MM.1S (cell line): ENCODE measurements around the gene FOXN3.

Source experiments
- DNase-seq: peaks from one replicate; pipeline ENCODE4 v3.0.0-alpha.2; 2015
- H2AFZ ChIP-seq: fragments of 300-600 bp; sonication (generic); 2 replicates; pipeline ENCODE4 v1.6.0; 2016; ENCODE audit warnings: antibody characterized with exemption, low read length
- H3F3A ChIP-seq: fragments of 300-600 bp; sonication (generic); 2 replicates; pipeline ENCODE4 v1.6.1; 2016; ENCODE audit warnings: mild to moderate bottlenecking, antibody characterized with exemption, low read length, moderate library complexity, mixed read lengths; ENCODE audit not compliant: insufficient read depth
- H3K27ac ChIP-seq: fragments of 300-600 bp; sonication (generic); 2 replicates; pipeline ENCODE4 v1.5.1; 2016; ENCODE audit warnings: mild to moderate bottlenecking, low read length
- H3K27me3 ChIP-seq: fragments of 300-600 bp; sonication (generic); replicated peaks from 2 replicates; pipeline ENCODE4 v1.6.0; 2016; ENCODE audit warnings: low read length; ENCODE audit not compliant: insufficient read depth
- H3K36me3 ChIP-seq: fragments of 300-600 bp; sonication (generic); replicated peaks from 2 replicates; pipeline ENCODE4 v1.6.1; 2016; ENCODE audit warnings: mild to moderate bottlenecking, low read length, mixed read lengths; ENCODE audit not compliant: insufficient read depth
- H3K4me1 ChIP-seq: fragments of 300-600 bp; sonication (generic); 2 replicates; pipeline ENCODE4 v1.6.1; 2016; ENCODE audit warnings: low read length, mixed read lengths
- H3K4me2 ChIP-seq: fragments of 300-600 bp; sonication (generic); 2 replicates; pipeline ENCODE4 v1.6.0; 2016; ENCODE audit warnings: low read depth, low read length
- H3K4me3 ChIP-seq: fragments of 300-600 bp; sonication (generic); 2 replicates; pipeline ENCODE4 v1.5.1; 2016; ENCODE audit warnings: low read length, mixed read lengths
- H3K79me2 ChIP-seq: fragments of 300-600 bp; sonication (generic); 2 replicates; pipeline ENCODE4 v1.6.1; 2016; ENCODE audit warnings: mixed run types, low read length, mixed read lengths
- H3K9ac ChIP-seq: fragments of 300-600 bp; sonication (generic); 2 replicates; pipeline ENCODE4 v1.6.1; 2016; ENCODE audit warnings: low read length, mixed read lengths
- H3K9me2 ChIP-seq: fragments of 300-600 bp; sonication (generic); replicated peaks from 2 replicates; pipeline ENCODE4 v1.6.1; 2016; ENCODE audit warnings: mild to moderate bottlenecking, low read length, mixed read lengths; ENCODE audit not compliant: insufficient read depth
- H3K9me3 ChIP-seq: fragments of 300-600 bp; sonication (generic); replicated peaks from 2 replicates; pipeline ENCODE4 v1.6.1; 2016; ENCODE audit warnings: mild to moderate bottlenecking, low read length, mixed read lengths; ENCODE audit not compliant: insufficient read depth
- H4K20me1 ChIP-seq: fragments of 300-600 bp; sonication (generic); 2 replicates; pipeline ENCODE4 v1.6.1; 2016; ENCODE audit warnings: mild to moderate bottlenecking, low read length, moderate library complexity, mixed read lengths; ENCODE audit not compliant: insufficient read depth
- CTCF ChIP-seq: fragments of 300-600 bp; sonication (generic); IDR thresholded peaks from 2 replicates; pipeline ENCODE4 v1.5.1; 2016; ENCODE audit warnings: antibody characterized with exemption, low read length, mixed read lengths
- EZH2 ChIP-seq: fragments of 300-600 bp; sonication (generic); optimal IDR thresholded peaks from 2 replicates; pipeline ENCODE3; 2017; ENCODE audit warnings: low read depth, mild to moderate bottlenecking, antibody characterized with exemption, low read length, mixed read lengths
- EZH2phosphoT487 ChIP-seq: fragments of 300-600 bp; sonication (generic); IDR thresholded peaks from 2 replicates; pipeline ENCODE4 v1.6.1; 2018; ENCODE audit warnings: antibody characterized with exemption, low read length

Gene FOXN3

GRCh38 chr14:89194376-89194775 lies 222.7 kb downstream of the FOXN3 start:
- H3F3A ChIP-seq = no peaks in the 10 kb centered on the region
- no peaks in the 10 kb centered on the region for H3K36me3 ChIP-seq
- no peaks in the 10 kb centered on the region for H3K9me2 ChIP-seq
- no peaks in the 10 kb centered on the region for H4K20me1 ChIP-seq
- no peaks in the 10 kb centered on the region for H3K4me1 ChIP-seq
- H2AFZ ChIP-seq = no peak overlapping the region
- TF ChIP-seq CTCF (no peak), EZH2 (no peak), EZH2phosphoT487 (no peak)
- H3K4me3 ChIP-seq = no peak overlapping the region
- H3K27me3 ChIP-seq = no peaks in the 10 kb centered on the region
- H3K9ac ChIP-seq = no peak overlapping the region
- no peaks in the 10 kb centered on the region for H3K9me3 ChIP-seq
- H3K79me2 ChIP-seq = no peaks in the 10 kb centered on the region; the same call in 1 of the 2 replicates
- H3K4me2 ChIP-seq = no peak overlapping the region
- DNase-seq = no peak
- no peak overlapping the region for H3K27ac ChIP-seq

GRCh38 chr14:89190765-89191513 lies 226.1 kb downstream of the FOXN3 start:
- DNase-seq = no peak
- H3K4me1 ChIP-seq = no peaks in the 10 kb centered on the region

GRCh38 chr14:89188492-89188891 lies 228.5 kb downstream of the FOXN3 start:
- TF ChIP-seq EZH2 (no peak), EZH2phosphoT487 (no peak), CTCF (no peak)
- no peak overlapping the region for H3K9ac ChIP-seq
- H3K36me3 ChIP-seq = no peaks in the 10 kb centered on the region
- H4K20me1 ChIP-seq = no peaks in the 10 kb centered on the region
- DNase-seq = no peak
- no peaks in the 10 kb centered on the region for H3K4me1 ChIP-seq
- no peak overlapping the region for H3K4me2 ChIP-seq
- H3K9me3 ChIP-seq = no peaks in the 10 kb centered on the region
- no peaks in the 10 kb centered on the region for H3K9me2 ChIP-seq
- H3K79me2 ChIP-seq = no peaks in the 10 kb centered on the region
- H2AFZ ChIP-seq = no peak overlapping the region
- H3K4me3 ChIP-seq = no peak overlapping the region
- no peak overlapping the region for H3K27ac ChIP-seq
- H3K27me3 ChIP-seq = no peaks in the 10 kb centered on the region
- H3F3A ChIP-seq = no peaks in the 10 kb centered on the region

More at GRCh38 chr14:89190765-89191513, 226.1 kb downstream of the FOXN3 start:
- Histone ChIP-seq H3K9me2 (no peaks in the 10 kb centered on the region), H3K4me2 (no peak overlapping the region), H3K4me3 (no peak overlapping the region), H3K79me2 (no peaks in the 10 kb centered on the region), H3K27ac (no peak overlapping the region), H3K36me3 (no peaks in the 10 kb centered on the region), H3F3A (no peaks in the 10 kb centered on the region), H3K27me3 (no peaks in the 10 kb centered on the region), H3K9ac (no peak overlapping the region), H4K20me1 (no peaks in the 10 kb centered on the region), H2AFZ (no peak overlapping the region), H3K9me3 (no peaks in the 10 kb centered on the region)
- TF ChIP-seq EZH2phosphoT487 = no peak
- no peak for TF ChIP-seq CTCF
- TF ChIP-seq EZH2 = no peak
